Measurements from ENCODE around the gene DNAH17. TPM values are rescaled to one million over a fixed set of nuclear protein-coding genes. Genes with fewer than 3 reads are reported as not detected.

DNAH17 gene
- total RNA-seq, 2 experiments from 2014 or later: 0.41 to 0.45 TPM

GRCh38 chr17:78591263-78591671 is 14.1 kb upstream of the DNAH17 start:
- no peak for DNase-seq
- no peak for TF ChIP-seq CTCF (IDR thresholded peaks at IDR 0.05)
- H3K4me3 Mint-ChIP-seq: no peak overlapping the region
- no peak overlapping the region for H3K27ac Mint-ChIP-seq
- peaks cover 6% of the 10 kb centered on the region for H3K4me1 Mint-ChIP-seq (ENCODE audit: low read depth)
- ChIA-PET POLR2A (no interaction called here), CTCF (no interaction called here)
- H3K9me3 Mint-ChIP-seq: no peaks in the 10 kb centered on the region
- ATAC-seq: no peak
- intact Hi-C loops (cut with micrococcal nuclease): no loop called here
- no peaks in the 10 kb centered on the region for H3K36me3 Mint-ChIP-seq (ENCODE audit: low read depth)
- peaks cover 3% of the 10 kb centered on the region for H3K27me3 Mint-ChIP-seq

GRCh38 chr17:78589885-78590284 is 12.7 kb upstream of the DNAH17 start:
- CTCF ChIA-PET: no interaction called here
- Mint-ChIP-seq H3K4me3 (no peak overlapping the region), H3K9me3 (no peaks in the 10 kb centered on the region), H3K27me3 (peaks cover 3% of the 10 kb centered on the region), H3K36me3 (ENCODE audit: low read depth) (no peaks in the 10 kb centered on the region), H3K4me1 (ENCODE audit: low read depth) (peaks cover 6% of the 10 kb centered on the region), H3K27ac (no peak overlapping the region)
- DNase-seq (no peak), ATAC-seq (no peak)
- no peak for TF ChIP-seq CTCF (IDR thresholded peaks at IDR 0.05)
- intact Hi-C loops (cut with micrococcal nuclease): no loop called here
- POLR2A ChIA-PET: no interaction called here

- no peaks in the 10 kb centered on the region for H3K36me3 Mint-ChIP-seq (ENCODE audit: low read depth)
- intact Hi-C loops (cut with micrococcal nuclease): no loop called here
- POLR2A ChIA-PET: no interaction called here
Measured at GRCh38 chr17:78589031-78589675, 12.0 kb upstream of the DNAH17 start.

GRCh38 chr17:78588258-78589030 is 11.2 kb upstream of the DNAH17 start:
- intact Hi-C loops (cut with micrococcal nuclease): no loop called here
- TF ChIP-seq CTCF (IDR thresholded peaks at IDR 0.05): no peak
- no peak for ATAC-seq
- H3K4me3 Mint-ChIP-seq: no peak overlapping the region
- H3K9me3 Mint-ChIP-seq: no peaks in the 10 kb centered on the region
- no peaks in the 10 kb centered on the region for H3K36me3 Mint-ChIP-seq (ENCODE audit: low read depth)
- no peak overlapping the region for H3K27ac Mint-ChIP-seq
- no peak for DNase-seq
- H3K4me1 Mint-ChIP-seq (ENCODE audit: low read depth): peaks cover 6% of the 10 kb centered on the region
- H3K27me3 Mint-ChIP-seq: no peaks in the 10 kb centered on the region
- CTCF ChIA-PET: no interaction called here
- POLR2A ChIA-PET: no interaction called here

More at GRCh38 chr17:78589031-78589675, 12.0 kb upstream of the DNAH17 start:
- Mint-ChIP-seq H3K27me3 (no peaks in the 10 kb centered on the region), H3K9me3 (no peaks in the 10 kb centered on the region), H3K27ac (no peak overlapping the region), H3K4me3 (no peak overlapping the region), H3K4me1 (ENCODE audit: low read depth) (peaks cover 6% of the 10 kb centered on the region)
- TF ChIP-seq CTCF (IDR thresholded peaks at IDR 0.05): no peak
- no peak for ATAC-seq
- CTCF ChIA-PET: no interaction called here
- no peak for DNase-seq

- Mint-ChIP-seq H3K36me3 (ENCODE audit: low read depth) (no peaks in the 10 kb centered on the region), H3K4me3 (no peak overlapping the region), H3K27me3 (no peaks in the 10 kb centered on the region), H3K9me3 (no peaks in the 10 kb centered on the region), H3K4me1 (ENCODE audit: low read depth) (no peaks in the 10 kb centered on the region), H3K27ac (no peak overlapping the region)
- TF ChIP-seq CTCF (IDR thresholded peaks at IDR 0.05): no peak
- ChIA-PET CTCF (no interaction called here), POLR2A (interaction anchor here (1.3 kb wide), 1 partner anchor 50 kb away, joined by 3 read pairs; no protein-coding TSS in a partner anchor)
- no peak for ATAC-seq
- DNase-seq: no peak
- intact Hi-C loops (cut with micrococcal nuclease): no loop called here
Measured at GRCh38 chr17:78585006-78585630, 7.9 kb upstream of the DNAH17 start.
